Measurements from ENCODE around the gene EML3.
"Not testable (repeated sequence)": the region's sequence is repeated elsewhere in the genome, so short reads cannot be mapped to it uniquely, and the experiment has no call there.

Gene EML3

GRCh38 chr11:62621027-62621566, 8.5 kb upstream of the EML3 start:
- no peak for DNase-seq

- DNase-seq, result not testable (repeated sequence)
Observed at GRCh38 chr11:62616957-62617356, 4.4 kb upstream of the EML3 start.

- no peak for DNase-seq
Observed at GRCh38 chr11:62615521-62615920, 2.9 kb upstream of the EML3 start.

GRCh38 chr11:62614275-62614674, 1.7 kb upstream of the EML3 start:
- no peak for DNase-seq

- DNase-seq, result no peak
Observed at GRCh38 chr11:62613291-62613778, 760 bp upstream of the EML3 start.

- peak; percentile 55 to 67 for DNase-seq
Observed at GRCh38 chr11:62611705-62612365, 740 bp downstream of the EML3 start.

GRCh38 chr11:62610814-62611704, 1.5 kb downstream of the EML3 start:
- DNase-seq, result no peak

GRCh38 chr11:62610403-62610802, 2.2 kb downstream of the EML3 start:
- DNase-seq, result no peak

- DNase-seq, result no peak
Observed at GRCh38 chr11:62608776-62609175, 3.8 kb downstream of the EML3 start.

- DNase-seq, result peak; percentile 59 to 64
Observed at GRCh38 chr11:62607714-62608113, 4.9 kb downstream of the EML3 start.

- DNase-seq, result no peak
Observed at GRCh38 chr11:62605902-62606301, 6.7 kb downstream of the EML3 start.

- no peak for DNase-seq
Observed at GRCh38 chr11:62605467-62605866, 7.1 kb downstream of the EML3 start.

- no peak for DNase-seq
Observed at GRCh38 chr11:62604460-62605120, 8.0 kb downstream of the EML3 start.

GRCh38 chr11:62603776-62604299, 8.7 kb downstream of the EML3 start:
- no peak for DNase-seq

GRCh38 chr11:62603072-62603408, 9.5 kb downstream of the EML3 start:
- no peak for DNase-seq

- no peak for DNase-seq
Observed at GRCh38 chr11:62602141-62603071, 10.2 kb downstream of the EML3 start.

GRCh38 chr11:62601372-62602140, 11.0 kb downstream of the EML3 start, which contains the start of gene MTA2:
Gene MTA2, minus strand, starts transcription at chr11:62601865. Its CDS starts 415 bp downstream, at chr11:62601450.
- DNase-seq, result peak; percentile 98 to 100

- peak in 1 of 2 donors; percentile 26 for DNase-seq
Observed at GRCh38 chr11:62601122-62601371, 11.5 kb downstream of the EML3 start.

GRCh38 chr11:62600367-62601121, 12.0 kb downstream of the EML3 start:
- DNase-seq, result no peak

GRCh38 chr11:62599901-62600300, 12.7 kb downstream of the EML3 start:
- DNase-seq, result no peak

Measured in inflammatory macrophage treated with lipopolysaccharide for 1 hour (primary cell).